Loucy (cell line): ENCODE measurements around the gene PLEKHM2.

Experiments
- EZH2phosphoT487 ChIP-seq: fragments of 200-600 bp; IDR thresholded peaks from 2 replicates; pipeline ENCODE4 v1.6.1; 2018; ENCODE audit warnings: antibody characterized with exemption, mild to moderate bottlenecking, moderate library complexity, borderline replicate concordance
- TF ChIP-seq, protein P1 (sequence below): fragments of 200-600 bp; sonication (generic); conservative IDR thresholded peaks from 2 replicates; pipeline ENCODE4 v1.5.1; 2014; ENCODE audit warnings: mild to moderate bottlenecking, antibody characterized with exemption, low read length

DNA sequence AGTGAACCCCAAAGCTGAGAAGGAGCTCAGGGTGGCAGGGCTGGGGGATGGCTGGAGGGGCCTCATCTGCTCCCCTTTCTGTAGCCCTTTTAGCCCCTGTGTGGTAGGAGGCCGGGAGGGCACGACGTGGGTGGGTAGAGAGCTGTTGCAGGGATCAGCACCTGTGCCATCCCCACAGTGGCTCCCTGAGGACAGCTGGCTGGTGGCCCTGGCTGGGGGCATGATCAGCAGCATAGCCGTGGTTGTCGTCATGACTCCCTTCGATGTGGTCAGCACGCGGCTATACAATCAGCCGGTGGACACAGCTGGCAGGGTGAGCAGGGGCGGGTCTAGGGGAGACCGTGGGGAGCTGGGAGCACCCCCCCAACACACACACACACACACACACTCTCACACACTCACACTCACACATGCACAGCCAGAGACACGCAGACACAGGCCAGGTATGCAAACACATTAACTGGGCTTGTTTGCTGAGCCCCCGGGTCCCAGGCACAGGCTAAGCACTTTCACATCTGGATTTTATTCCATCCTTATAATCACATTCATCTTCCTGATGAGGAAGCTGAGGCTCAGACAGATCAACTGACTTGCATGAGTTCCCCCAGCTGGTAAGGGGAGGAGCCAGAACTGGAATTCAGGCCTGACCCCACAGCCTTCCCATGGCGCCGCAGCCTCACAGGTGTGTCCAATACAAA lies 54.4 kb downstream of the PLEKHM2 start:
- TF ChIP-seq, protein P1, sequence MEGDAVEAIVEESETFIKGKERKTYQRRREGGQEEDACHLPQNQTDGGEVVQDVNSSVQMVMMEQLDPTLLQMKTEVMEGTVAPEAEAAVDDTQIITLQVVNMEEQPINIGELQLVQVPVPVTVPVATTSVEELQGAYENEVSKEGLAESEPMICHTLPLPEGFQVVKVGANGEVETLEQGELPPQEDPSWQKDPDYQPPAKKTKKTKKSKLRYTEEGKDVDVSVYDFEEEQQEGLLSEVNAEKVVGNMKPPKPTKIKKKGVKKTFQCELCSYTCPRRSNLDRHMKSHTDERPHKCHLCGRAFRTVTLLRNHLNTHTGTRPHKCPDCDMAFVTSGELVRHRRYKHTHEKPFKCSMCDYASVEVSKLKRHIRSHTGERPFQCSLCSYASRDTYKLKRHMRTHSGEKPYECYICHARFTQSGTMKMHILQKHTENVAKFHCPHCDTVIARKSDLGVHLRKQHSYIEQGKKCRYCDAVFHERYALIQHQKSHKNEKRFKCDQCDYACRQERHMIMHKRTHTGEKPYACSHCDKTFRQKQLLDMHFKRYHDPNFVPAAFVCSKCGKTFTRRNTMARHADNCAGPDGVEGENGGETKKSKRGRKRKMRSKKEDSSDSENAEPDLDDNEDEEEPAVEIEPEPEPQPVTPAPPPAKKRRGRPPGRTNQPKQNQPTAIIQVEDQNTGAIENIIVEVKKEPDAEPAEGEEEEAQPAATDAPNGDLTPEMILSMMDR, result no peak
- no peak for TF ChIP-seq EZH2phosphoT487
